Smooth muscle cell (in vitro differentiated cells): Measurements from ENCODE around the gene DCAF10. TPM values are rescaled to one million over a fixed set of nuclear protein-coding genes. Genes with fewer than 3 reads are reported as not detected.

Experiments used
- DNase-seq: peaks from one replicate; lab custom pipeline; 2025; ENCODE audit not compliant: unreplicated experiment; lab: John Stamatoyannopoulos, UW
- H2AFZ ChIP-seq: fragments of 200-600 bp; sonication (generic); 2 replicates; pipeline ENCODE4 v1.6.0; 2016; ENCODE audit warnings: antibody characterized with exemption, low read depth, mild to moderate bottlenecking
- H3F3A ChIP-seq: fragments of 200-600 bp; sonication (generic); 2 replicates; pipeline ENCODE4 v1.6.0; 2017; ENCODE audit warnings: antibody characterized with exemption, low read depth
- H3K27ac ChIP-seq: fragments of 200-600 bp; sonication (generic); 2 replicates; pipeline ENCODE4 v1.5.1; 2016; ENCODE audit warnings: low read depth, mild to moderate bottlenecking
- H3K27me3 ChIP-seq: fragments of 200-600 bp; sonication (generic); 2 replicates; pipeline ENCODE4 v1.6.1; 2016; ENCODE audit warnings: low read depth, mild to moderate bottlenecking
- H3K36me3 ChIP-seq: fragments of 200-600 bp; sonication (generic); 2 replicates; pipeline ENCODE4 v1.5.1; 2016; ENCODE audit warnings: low read depth
- H3K4me1 ChIP-seq: fragments of 200-600 bp; sonication (generic); 2 replicates; pipeline ENCODE4 v1.5.1; 2016; ENCODE audit warnings: low read depth
- H3K4me2 ChIP-seq: fragments of 200-600 bp; sonication (generic); 2 replicates; pipeline ENCODE4 v1.6.0; 2016; ENCODE audit warnings: mild to moderate bottlenecking
- H3K4me3 ChIP-seq: fragments of 200-600 bp; sonication (generic); 2 replicates; pipeline ENCODE4 v1.5.1; 2016; ENCODE audit warnings: mild to moderate bottlenecking
- H3K79me2 ChIP-seq: fragments of 200-600 bp; sonication (generic); 2 replicates; pipeline ENCODE4 v1.6.0; 2016; ENCODE audit warnings: low read depth, mild to moderate bottlenecking
- H3K9ac ChIP-seq: fragments of 200-600 bp; sonication (generic); 2 replicates; pipeline ENCODE4 v1.6.0; 2016; ENCODE audit warnings: low read depth
- H3K9me3 ChIP-seq: fragments of 200-600 bp; sonication (generic); replicated peaks from 2 replicates; pipeline ENCODE4 v1.5.1; 2016; ENCODE audit warnings: low read depth
- H4K20me1 ChIP-seq: fragments of 200-600 bp; sonication (generic); 2 replicates; pipeline ENCODE4 v1.6.0; 2016; ENCODE audit warnings: low read depth
- CTCF ChIP-seq: fragments of 200-600 bp; sonication (generic); IDR thresholded peaks from 2 replicates; pipeline ENCODE4 v1.5.1; 2017; ENCODE audit warnings: borderline replicate concordance, mild to moderate bottlenecking, antibody characterized with exemption; ENCODE audit not compliant: insufficient read depth, poor library complexity, severe bottlenecking
- WGBS: methylation state at CpG from one replicate; pipeline ENCODE4 v1.1.7; 2016; ENCODE audit warnings: low lambda C conversion rate; 5-methylcytosine and 5-hydroxymethylcytosine counted together
- polyA plus RNA-seq: library from polyadenylated mRNA; unstranded; fragments of >200 nt; fragmentation: Nextera tagmentation; extraction: Ambion mirVana; gene quantifications from 2 replicates; pipeline ENCODE4 v1.2.1, GENCODE V29; 2016
- total RNA-seq: library from RNA; depleted of rRNA; stranded (reverse); fragments of >200 nt; gene quantifications from 2 replicates; pipeline ENCODE4 v1.2.3, GENCODE V29; 2014

DCAF10 gene
- total and polyA plus RNA-seq, 2 experiments from 2014 or later, result 35.6 to 77.0 TPM

GRCh38 chr9:37827483-37828165, 27.0 kb downstream of the DCAF10 start:
- no peaks in the 10 kb centered on the region for H3K9me3 ChIP-seq
- no peaks in the 10 kb centered on the region for H3K4me1 ChIP-seq
- 94% methylated on average over 4 of the region's 4 CpGs for WGBS
- H3K4me2 ChIP-seq, result no peak overlapping the region
- H3K4me3 ChIP-seq, result no peak overlapping the region
- no peak overlapping the region for H2AFZ ChIP-seq
- H4K20me1 ChIP-seq, result peaks cover 15% of the 10 kb centered on the region
- H3K79me2 ChIP-seq, result peaks cover 17% of the 10 kb centered on the region
- no peak for TF ChIP-seq CTCF
- H3K9ac ChIP-seq, result no peak overlapping the region
- no peaks in the 10 kb centered on the region for H3K27me3 ChIP-seq
- no peaks in the 10 kb centered on the region for H3F3A ChIP-seq
- DNase-seq, result no peak
- peaks cover 20% of the 10 kb centered on the region for H3K36me3 ChIP-seq
- H3K27ac ChIP-seq, result no peak overlapping the region

- no peak overlapping the region for H3K4me2 ChIP-seq
- DNase-seq, result no peak
- H4K20me1 ChIP-seq, result peaks cover 22% of the 10 kb centered on the region
- no peaks in the 10 kb centered on the region for H3K27me3 ChIP-seq
- 96% methylated on average over 13 of the region's 13 CpGs for WGBS
- no peak for TF ChIP-seq CTCF
- peaks cover 25% of the 10 kb centered on the region for H3K79me2 ChIP-seq
- H3K4me3 ChIP-seq, result no peak overlapping the region
- H3K9ac ChIP-seq, result no peak overlapping the region
- no peak overlapping the region for H2AFZ ChIP-seq
- peaks cover 9% of the 10 kb centered on the region for H3F3A ChIP-seq
- H3K4me1 ChIP-seq, result peaks cover 6% of the 10 kb centered on the region
- no peak overlapping the region for H3K27ac ChIP-seq
- H3K36me3 ChIP-seq, result no peaks in the 10 kb centered on the region
- no peaks in the 10 kb centered on the region for H3K9me3 ChIP-seq
Observed at GRCh38 chr9:37835821-37836220, 35.2 kb downstream of the DCAF10 start.

- H3K4me1 ChIP-seq, result peaks cover 6% of the 10 kb centered on the region
- no peaks in the 10 kb centered on the region for H3K36me3 ChIP-seq
- no peak overlapping the region for H3K4me2 ChIP-seq
- H3K79me2 ChIP-seq, result peaks cover 26% of the 10 kb centered on the region
- peaks cover 9% of the 10 kb centered on the region for H3F3A ChIP-seq
- 100% methylated on average over 2 of the region's 2 CpGs for WGBS
- H3K27me3 ChIP-seq, result no peaks in the 10 kb centered on the region
- H2AFZ ChIP-seq, result no peak overlapping the region
- no peaks in the 10 kb centered on the region for H3K9me3 ChIP-seq
- H3K4me3 ChIP-seq, result no peak overlapping the region
- H4K20me1 ChIP-seq, result peaks cover 27% of the 10 kb centered on the region
- H3K27ac ChIP-seq, result no peak overlapping the region
- no peak for TF ChIP-seq CTCF
- no peak overlapping the region for H3K9ac ChIP-seq
- no peak for DNase-seq
Observed at GRCh38 chr9:37836386-37836785, 35.8 kb downstream of the DCAF10 start.
